NCI-H2081 (cell line): ENCODE data around the gene ZNF783.
"Not testable (repeated sequence)": the region's sequence is repeated elsewhere in the genome, so short reads cannot be mapped to it uniquely, and the experiment has no call there.

Experiments used
- DNase-seq, 2 experiments: peaks; one replicate each; lab custom pipeline; 2025; lab: John Stamatoyannopoulos, UW

Gene ZNF783

DNA sequence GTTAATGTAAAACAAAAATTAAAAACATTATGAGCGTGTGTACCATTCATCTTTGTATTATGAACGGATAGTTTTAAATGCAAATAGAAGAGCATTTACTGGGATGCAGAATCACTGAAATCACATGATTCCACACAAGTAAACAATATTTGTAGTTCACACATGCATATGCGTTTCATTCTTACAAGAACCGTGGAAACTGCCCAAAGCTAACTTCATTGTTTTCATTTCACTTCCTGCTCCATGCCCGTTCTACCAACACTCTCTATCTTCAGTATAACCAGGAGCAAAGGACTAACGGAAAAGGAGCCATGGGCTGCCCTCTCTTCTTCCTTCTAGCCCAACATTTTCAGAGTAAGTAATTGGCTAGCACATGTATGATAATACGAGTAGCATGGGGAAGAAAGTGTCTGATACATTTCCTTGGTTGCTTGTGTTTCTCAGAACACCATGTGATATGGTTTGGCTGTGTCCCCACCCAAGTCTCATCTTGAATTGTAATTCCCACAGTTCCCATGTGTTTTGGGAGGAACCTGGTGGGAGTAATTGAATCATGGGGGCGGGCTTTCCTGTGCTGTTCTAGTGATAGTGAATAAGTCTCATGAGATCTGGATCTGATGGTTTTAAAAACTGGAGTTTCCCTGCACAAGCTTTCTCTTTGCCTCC lies 38.8 kb downstream of the ZNF783 start:
- no peak for DNase-seq

GRCh38 chr7:149302222-149302621 lies 40.2 kb downstream of the ZNF783 start:
- no peak for DNase-seq

DNA sequence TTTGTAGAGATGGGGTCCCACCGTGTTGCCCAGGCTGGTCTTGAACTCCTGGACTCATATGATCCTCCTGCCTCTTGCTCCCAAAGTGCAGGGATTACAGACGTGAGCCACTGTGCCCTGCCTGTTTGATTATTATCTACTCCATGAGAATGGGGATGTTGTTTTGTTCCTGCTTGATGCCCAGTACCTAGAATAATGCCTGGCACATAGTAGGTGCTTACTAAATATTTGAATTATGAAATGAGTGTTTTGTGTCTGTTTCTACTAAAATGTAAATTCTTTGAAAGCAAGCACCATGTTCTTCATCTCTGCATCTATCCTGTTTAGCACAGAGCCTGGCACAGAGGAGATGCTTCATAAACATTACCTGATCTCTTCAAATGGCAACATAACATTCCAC lies 40.9 kb downstream of the ZNF783 start:
- DNase-seq: no peak

DNA sequence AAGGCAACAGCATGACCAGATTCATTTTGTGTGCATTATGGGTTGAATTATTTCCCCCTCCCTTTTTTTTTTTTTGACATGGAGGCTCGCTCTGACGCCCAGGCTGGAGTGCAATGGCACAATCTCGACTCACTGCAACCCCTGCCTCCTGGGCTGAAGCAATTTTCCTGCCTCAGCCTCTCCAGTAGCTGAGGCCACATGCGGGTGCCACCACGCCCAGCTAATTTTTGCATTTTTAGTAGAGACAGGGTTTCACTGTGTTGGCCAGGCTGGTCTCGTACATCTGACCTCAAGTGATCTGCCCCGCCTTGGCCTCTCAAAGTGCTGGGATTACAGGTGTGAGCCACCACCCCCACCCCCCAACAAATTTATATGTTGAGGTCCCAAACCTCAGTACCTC lies 42.0 kb downstream of the ZNF783 start:
- DNase-seq: no peak

DNA sequence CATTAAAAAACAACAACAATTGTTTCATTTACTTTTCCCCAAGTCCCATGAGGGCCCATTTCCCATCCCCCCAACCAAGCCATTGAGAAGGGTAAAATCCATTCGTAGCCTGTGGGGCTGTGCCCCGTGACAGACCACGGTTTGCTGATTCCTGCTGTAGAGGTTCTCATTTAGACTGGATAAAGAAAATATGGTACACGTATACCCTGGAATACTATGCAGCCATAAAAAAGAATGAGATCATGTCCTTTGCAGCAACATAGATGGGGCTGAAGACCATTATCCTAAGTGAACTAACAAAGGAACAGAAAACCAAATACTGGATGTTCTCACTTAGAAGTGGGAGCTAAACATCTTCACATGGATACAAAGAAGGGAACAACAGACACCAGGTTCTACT lies 44.9 kb downstream of the ZNF783 start:
- no peak for DNase-seq

DNA sequence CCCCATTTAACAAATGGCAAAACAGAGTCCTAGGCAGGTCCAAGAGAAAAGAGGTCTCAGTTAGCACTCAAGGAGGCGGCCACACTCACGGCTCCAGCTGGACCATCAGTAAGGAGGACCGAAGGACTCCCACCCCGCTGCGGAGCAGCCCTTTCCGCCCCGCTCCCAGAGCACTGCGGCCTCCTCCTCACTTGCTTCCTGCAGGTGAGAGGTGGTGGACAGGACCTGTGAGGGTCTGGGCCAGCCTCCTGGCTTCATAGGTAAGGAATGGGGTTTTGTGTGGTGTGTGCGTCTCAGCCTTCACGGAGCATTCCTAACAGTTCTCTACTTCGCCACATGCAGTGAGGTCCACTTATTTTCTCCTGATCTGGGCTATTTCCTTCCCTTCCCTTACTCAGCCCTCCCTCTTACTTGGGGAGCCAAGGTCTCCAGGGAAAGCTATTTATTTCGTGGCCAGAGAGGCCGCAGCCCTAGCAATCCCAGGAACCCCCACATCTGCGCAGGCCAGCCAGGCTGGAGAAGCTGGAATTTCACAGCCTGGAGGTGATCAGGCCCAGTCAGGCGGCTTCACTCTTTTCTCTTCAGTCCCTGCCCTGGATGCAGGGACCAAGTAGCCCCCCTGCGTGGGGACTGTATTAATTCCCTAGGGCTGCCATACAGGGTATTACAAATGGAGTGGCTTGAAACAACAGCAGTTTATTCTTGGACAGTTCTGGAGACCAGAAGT lies 45.9 kb downstream of the ZNF783 start:
- no peak for DNase-seq

- peak; percentile 17 to 20 for DNase-seq
Observed at GRCh38 chr7:149310113-149310836, 48.3 kb downstream of the ZNF783 start.

DNA sequence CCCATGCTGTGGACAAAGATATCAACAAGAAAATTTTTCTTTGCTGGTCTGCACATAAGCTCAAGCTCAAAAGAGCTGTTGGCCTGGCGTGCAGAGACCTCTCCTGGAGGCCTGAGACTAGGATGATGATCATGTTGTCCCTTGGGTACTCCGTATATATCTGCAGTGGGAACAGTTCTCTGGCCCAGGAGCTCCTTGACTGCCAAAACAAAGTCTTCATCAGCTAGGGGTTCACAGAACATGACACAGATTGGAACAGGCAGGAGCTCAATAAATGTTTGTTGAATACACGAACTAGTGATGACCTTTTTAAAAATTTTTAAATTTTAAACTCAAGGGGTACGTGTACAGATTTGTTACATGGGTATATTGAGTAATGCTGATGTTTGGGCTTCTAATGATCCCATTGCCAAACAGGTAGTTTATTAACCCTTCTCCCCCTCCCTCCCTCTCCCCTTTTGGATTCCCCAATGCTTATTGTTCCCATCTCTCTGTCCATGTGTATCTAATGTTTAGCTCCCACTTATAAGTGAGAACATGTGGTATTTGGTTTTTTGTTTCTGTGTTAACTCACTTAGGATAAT lies 49.1 kb downstream of the ZNF783 start:
- no peak for DNase-seq

DNA sequence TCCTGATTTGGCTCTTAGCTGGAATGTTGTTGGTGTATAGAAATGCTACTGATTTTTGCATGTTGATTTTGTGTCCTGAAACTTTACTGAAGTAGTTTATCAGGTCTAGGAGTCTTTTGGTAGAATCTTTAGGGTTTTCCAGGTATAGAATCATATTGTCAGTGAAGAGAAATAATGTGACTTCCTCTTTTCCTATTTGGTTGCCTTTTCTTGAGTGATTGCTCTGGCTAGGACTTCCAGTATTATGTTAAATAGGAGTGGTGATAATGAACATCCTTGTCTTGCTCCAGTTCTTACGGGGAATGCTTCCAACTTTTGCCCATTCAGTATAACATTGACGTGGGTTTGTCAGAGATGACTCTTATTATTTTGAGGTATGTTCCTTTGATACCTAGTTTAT lies 52.0 kb downstream of the ZNF783 start:
- DNase-seq: no peak

GRCh38 chr7:149316606-149317005 lies 54.6 kb downstream of the ZNF783 start:
- DNase-seq: no peak

DNA sequence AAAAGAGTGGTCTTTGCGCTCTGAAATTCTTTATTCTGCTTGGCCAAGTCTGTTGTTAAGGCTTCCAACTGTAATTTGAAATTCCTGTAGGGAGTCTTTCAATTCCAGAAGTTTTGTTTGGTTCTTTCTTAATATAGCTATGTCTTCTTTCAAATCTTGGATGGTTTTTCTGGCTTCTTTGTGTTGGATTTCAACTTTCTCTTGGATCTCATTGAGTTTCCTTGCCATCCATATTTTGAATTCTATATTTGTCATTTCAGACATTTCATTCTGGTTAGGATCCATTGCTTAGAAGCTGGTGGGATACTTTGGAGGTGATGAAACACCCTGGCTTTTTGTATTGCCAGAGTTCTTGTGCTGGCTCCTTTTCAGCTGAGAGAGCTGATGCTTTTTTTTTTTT lies 55.5 kb downstream of the ZNF783 start:
- DNase-seq: no peak

DNA sequence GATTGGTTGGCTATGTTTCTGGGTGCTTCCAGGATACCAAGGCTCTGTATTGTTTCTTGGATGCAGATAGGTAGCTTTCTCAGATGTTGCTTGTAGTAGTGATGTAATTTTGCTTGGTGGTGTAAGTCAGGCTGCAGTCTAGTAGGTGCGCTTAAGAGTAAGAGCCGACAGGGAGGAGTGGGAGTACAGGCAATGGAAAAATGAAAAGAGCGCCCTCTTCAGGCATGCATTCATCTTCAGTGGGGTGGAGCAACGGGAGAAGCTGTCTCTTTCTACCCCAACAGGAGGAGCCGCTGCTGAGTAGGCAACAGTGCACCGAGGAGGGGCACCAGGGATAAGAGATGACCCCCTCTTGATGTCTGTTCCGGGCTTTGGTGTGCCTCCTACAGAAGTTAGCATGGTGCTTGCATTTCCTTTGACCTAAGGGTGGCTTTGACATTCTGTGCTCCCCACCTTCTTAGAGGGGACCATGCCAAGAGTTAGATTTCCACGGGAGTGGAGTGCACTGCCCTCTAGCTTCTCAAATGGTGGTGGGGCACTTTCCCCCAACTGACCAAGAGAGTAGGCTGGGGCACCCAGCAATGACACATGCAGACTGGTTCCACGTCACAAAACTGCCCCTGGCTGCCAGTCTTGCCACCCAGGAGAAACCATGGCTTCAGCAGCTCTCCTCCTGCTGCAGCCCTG lies 56.1 kb downstream of the ZNF783 start:
- DNase-seq: no peak

DNA sequence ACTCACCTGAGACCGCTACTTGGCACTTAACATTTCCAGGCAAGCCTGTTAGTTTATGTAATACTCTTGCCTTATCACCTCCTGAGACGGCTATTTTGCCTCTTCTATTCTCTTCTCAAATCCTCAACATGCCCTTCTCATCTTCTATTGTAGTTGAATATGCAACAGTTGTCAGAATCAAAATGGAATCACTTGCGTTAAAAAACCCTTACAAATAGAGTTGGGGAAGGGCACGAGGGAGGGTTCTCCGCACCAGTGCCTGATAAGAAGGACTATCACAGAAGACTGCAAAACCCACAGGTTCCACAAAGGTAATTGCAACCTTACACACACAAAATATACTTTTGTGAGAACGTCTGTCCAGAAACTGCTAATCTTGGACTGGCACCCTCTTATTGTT lies 57.4 kb downstream of the ZNF783 start:
- no peak for DNase-seq

GRCh38 chr7:149320313-149321124 lies 58.5 kb downstream of the ZNF783 start:
- DNase-seq: no peak

GRCh38 chr7:149321125-149321905 lies 59.3 kb downstream of the ZNF783 start:
- DNase-seq: not testable (repeated sequence)

GRCh38 chr7:149321978-149322541 lies 60.1 kb downstream of the ZNF783 start:
- no peak for DNase-seq

- DNase-seq: no peak
Observed at GRCh38 chr7:149322737-149323136, 60.7 kb downstream of the ZNF783 start.

- DNase-seq: no peak
Observed at GRCh38 chr7:149325248-149325647, 63.3 kb downstream of the ZNF783 start.

DNA sequence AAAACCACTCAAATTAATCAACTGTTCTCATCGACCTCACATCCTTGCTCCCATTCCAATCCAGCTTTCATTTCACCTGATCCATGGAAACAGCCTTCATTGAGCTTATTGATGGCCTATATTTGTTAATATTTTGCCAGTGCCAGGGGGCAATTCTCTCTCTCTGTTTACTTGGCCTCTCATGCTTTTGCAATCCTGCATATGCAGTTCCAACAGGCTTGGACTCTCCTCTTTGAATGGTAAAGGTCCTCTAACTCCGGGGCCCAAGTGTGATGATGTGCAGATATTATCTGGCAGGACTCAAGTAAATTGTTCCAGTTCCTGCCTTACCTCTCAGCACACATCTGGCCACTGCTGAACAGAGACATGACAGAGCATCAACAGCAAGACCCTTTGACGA lies 67.3 kb downstream of the ZNF783 start:
- no peak for DNase-seq

DNA sequence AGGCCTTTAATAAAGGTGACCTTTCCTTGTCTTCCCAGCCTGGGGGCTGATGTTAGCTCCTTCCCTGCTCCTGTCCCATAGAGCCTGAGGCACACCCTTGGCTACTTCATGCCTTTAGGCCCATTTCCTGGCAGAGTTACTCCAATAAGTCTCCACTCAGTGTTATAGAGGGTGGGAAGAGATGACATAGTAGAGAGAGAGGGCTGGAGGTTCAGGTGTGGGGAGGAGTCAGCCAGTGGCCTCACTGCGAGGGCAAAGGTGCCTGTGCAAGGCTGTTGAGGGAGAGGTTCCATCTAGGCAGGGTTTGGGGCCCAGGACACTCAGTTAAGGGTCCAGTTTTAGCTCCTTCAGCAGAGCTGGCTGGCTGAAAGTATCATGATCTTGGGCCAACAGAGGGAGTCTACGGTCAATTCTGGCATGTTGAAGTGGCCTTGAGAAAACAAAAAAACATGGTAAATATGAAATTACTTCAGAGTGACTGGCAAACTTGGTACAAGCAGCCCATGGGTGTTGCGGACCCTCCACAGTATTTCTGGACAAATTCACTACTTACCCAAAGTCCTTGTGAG lies 67.9 kb downstream of the ZNF783 start:
- no peak for DNase-seq
